Measurements from ENCODE around the gene BPIFA2. TPM values are rescaled to one million over a fixed set of nuclear protein-coding genes. Genes with fewer than 3 reads are reported as not detected.
A peak's percentile ranks its signal among the peaks of the same experiment; 100 is the strongest.

The BPIFA2 gene
- total and polyA plus RNA-seq, 9 of the 15 experiments (the other 6 are each of a cell fraction or from before 2014, with no cell fraction given) = not detected

DNA sequence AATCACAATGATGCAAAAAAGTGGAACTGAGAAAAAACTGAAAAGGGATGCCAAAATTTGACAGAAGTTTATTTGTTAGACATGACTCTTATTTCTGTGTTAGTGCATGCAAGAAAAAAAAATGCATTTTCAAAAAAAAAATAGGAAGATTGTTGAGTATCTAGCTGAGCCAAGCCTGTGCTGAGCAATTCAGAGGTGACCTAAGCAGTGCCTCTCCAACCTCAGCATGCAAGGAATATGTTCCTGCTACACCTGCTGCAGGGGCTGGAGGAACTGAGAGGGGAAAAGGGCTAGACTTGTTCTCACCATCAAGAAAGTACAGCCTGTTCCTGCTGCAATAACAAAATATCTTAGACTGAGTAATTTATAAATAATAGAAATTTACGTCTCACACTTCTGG, 24.0 kb downstream of the BPIFA2 start:
- Histone ChIP-seq H2AFZ (ENCODE audit: low read depth, low read length) (no peak overlapping the region), H3K9me3 (replicated peaks; ENCODE audit: control insufficient read depth, insufficient read depth, low read depth, low read length) (no peaks in the 10 kb centered on the region), H3K36me3 (ENCODE audit: control insufficient read depth, insufficient read depth, low read length) (no peaks in the 10 kb centered on the region), H4K20me1 (replicated peaks; ENCODE audit: control insufficient read depth, insufficient read depth, low read length) (0 out of 2 replicates have a peak, but pooled peaks cover 4% of the 10 kb centered on the region), H3K27me3 (ENCODE audit: control insufficient read depth in 2 of 2, insufficient read depth in 2 of 2, low read length in 2 of 2) (peaks cover 4 to 18% of the 10 kb centered on the region in 2 experiments; a peak in 3 of 5 replicates), H3K4me2 (ENCODE audit: insufficient read depth, low read length) (no peak overlapping the region), H3K79me2 (ENCODE audit: control insufficient read depth, insufficient read depth, low read length) (no peaks in the 10 kb centered on the region), H3K4me1 (replicated peaks in 1 of 2; ENCODE audit: control insufficient read depth in 2 of 2, insufficient read depth in 2 of 2, low read length in 2 of 2) (no peaks in the 10 kb centered on the region), H3K9me1 (ENCODE audit: control insufficient read depth, insufficient read depth, low read length) (no peaks in the 10 kb centered on the region), H3K9ac (ENCODE audit: insufficient read depth in 1 of 2, low read depth in 2 of 2, low read length in 2 of 2) (no peak overlapping the region), H3K27ac (ENCODE audit: extremely low read depth, low read depth, low read length) (no peak overlapping the region), H3K4me3 (no peak overlapping the region)
- in situ Hi-C loops (cut with MboI) = no loop called here
- WGBS (ENCODE audit: insufficient coverage, low coverage, missing lambda C conversion rate) = 0% methylated on average over 1 of the region's 1 CpG
- POLR2A ChIA-PET = no interaction called here
- intact Hi-C loops (cut with micrococcal nuclease) = no loop called here
- CTCF ChIA-PET (ENCODE audit: low intra/inter-chr PET ratio) = no interaction called here
- no TSS peak for BruUV-seq (replicated peaks)
- DNase-seq (ENCODE audit: extremely low read depth in 1 of 4, low spot score in 3 of 4) (no peak), FAIRE-seq (no peak), ATAC-seq (no peak)
- TF ChIP-seq ZNF77 (CRISPR knock-in tag; IDR thresholded peaks at IDR 0.05) = no peak

DNA sequence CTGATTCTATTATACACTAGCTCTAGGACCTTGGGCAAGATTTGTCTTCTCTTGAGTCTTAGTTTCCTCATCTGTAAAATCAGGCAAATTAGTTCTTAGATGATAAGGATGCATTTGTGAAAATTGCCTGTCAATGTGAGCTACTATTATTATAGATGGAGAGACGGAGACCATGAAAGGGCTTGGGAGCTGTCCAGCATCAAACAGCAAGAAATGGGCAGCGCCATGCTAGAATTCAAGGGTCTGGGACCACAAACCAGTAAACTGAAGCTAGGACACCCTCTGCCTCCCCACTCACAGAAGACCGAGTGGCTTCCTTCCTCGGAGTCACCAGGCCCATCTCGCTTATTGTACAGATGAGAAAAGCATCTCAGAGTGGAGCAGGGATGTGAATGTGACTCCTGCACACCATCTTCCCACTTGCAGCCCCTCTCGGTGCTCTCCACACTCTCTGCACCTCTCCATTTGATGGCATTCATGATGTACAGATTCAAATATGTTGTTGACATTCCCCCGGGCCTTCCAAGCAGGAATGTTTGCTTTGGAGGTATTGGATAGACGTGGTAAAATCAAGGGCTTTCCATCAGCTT, 25.0 kb downstream of the BPIFA2 start:
- BruUV-seq (replicated peaks) = no TSS peak
- no peaks in the 10 kb centered on the region for H3K9me1 ChIP-seq (ENCODE audit: control insufficient read depth, insufficient read depth, low read length)
- 0 out of 2 replicates have a peak, but pooled peaks cover 8% of the 10 kb centered on the region for H4K20me1 ChIP-seq (replicated peaks; ENCODE audit: control insufficient read depth, insufficient read depth, low read length)
- CTCF ChIA-PET (ENCODE audit: low intra/inter-chr PET ratio) = no interaction called here
- no peak overlapping the region for H3K27ac ChIP-seq (ENCODE audit: extremely low read depth, low read depth, low read length)
- FAIRE-seq (no peak), DNase-seq (ENCODE audit: extremely low read depth in 1 of 4, low spot score in 3 of 4) (no peak), ATAC-seq (no peak)
- peaks cover 13 to 24% of the 10 kb centered on the region in 2 experiments for H3K27me3 ChIP-seq (ENCODE audit: control insufficient read depth in 2 of 2, insufficient read depth in 2 of 2, low read length in 2 of 2)
- no peaks in the 10 kb centered on the region for H3K9me3 ChIP-seq (replicated peaks; ENCODE audit: control insufficient read depth, insufficient read depth, low read depth, low read length)
- POLR2A ChIA-PET = interaction anchor here (0.7 kb wide), 1 partner anchor 23 kb away, joined by 4 read pairs; no protein-coding TSS in a partner anchor
- H3K79me2 ChIP-seq (ENCODE audit: control insufficient read depth, insufficient read depth, low read length) = no peaks in the 10 kb centered on the region
- no peak overlapping the region for H2AFZ ChIP-seq (ENCODE audit: low read depth, low read length)
- intact Hi-C loops (cut with micrococcal nuclease) = no loop called here
- no peaks in the 10 kb centered on the region for H3K36me3 ChIP-seq (ENCODE audit: control insufficient read depth, insufficient read depth, low read length)
- H3K9ac ChIP-seq (ENCODE audit: insufficient read depth in 1 of 2, low read depth in 2 of 2, low read length in 2 of 2) = no peak overlapping the region
- no peak overlapping the region for H3K4me2 ChIP-seq (ENCODE audit: insufficient read depth, low read length)
- 2% methylated on average over 8 of the region's 8 CpGs for WGBS (ENCODE audit: insufficient coverage, low coverage, missing lambda C conversion rate)
- in situ Hi-C loops (cut with MboI) = no loop called here
- H3K4me3 ChIP-seq = no peak overlapping the region
- no peaks in the 10 kb centered on the region for H3K4me1 ChIP-seq (replicated peaks in 1 of 2; ENCODE audit: control insufficient read depth in 2 of 2, insufficient read depth in 2 of 2, low read length in 2 of 2)
- TF ChIP-seq EHMT2 (IDR thresholded peaks at IDR 0.05) (peak; percentile 66; the same call in 1 of the 2 replicates), ZNF316 (IDR thresholded peaks at IDR 0.05) (no peak), STAG1 (CRISPR knock-in tag; IDR thresholded peaks at IDR 0.05; ENCODE audit: borderline replicate concordance) (no peak)
- TF ChIP-seq, protein P1, sequence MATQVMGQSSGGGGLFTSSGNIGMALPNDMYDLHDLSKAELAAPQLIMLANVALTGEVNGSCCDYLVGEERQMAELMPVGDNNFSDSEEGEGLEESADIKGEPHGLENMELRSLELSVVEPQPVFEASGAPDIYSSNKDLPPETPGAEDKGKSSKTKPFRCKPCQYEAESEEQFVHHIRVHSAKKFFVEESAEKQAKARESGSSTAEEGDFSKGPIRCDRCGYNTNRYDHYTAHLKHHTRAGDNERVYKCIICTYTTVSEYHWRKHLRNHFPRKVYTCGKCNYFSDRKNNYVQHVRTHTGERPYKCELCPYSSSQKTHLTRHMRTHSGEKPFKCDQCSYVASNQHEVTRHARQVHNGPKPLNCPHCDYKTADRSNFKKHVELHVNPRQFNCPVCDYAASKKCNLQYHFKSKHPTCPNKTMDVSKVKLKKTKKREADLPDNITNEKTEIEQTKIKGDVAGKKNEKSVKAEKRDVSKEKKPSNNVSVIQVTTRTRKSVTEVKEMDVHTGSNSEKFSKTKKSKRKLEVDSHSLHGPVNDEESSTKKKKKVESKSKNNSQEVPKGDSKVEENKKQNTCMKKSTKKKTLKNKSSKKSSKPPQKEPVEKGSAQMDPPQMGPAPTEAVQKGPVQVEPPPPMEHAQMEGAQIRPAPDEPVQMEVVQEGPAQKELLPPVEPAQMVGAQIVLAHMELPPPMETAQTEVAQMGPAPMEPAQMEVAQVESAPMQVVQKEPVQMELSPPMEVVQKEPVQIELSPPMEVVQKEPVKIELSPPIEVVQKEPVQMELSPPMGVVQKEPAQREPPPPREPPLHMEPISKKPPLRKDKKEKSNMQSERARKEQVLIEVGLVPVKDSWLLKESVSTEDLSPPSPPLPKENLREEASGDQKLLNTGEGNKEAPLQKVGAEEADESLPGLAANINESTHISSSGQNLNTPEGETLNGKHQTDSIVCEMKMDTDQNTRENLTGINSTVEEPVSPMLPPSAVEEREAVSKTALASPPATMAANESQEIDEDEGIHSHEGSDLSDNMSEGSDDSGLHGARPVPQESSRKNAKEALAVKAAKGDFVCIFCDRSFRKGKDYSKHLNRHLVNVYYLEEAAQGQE (IDR thresholded peaks at IDR 0.05; ENCODE audit: borderline replicate concordance) = peak; percentile 89
- TF ChIP-seq, protein P1 (CRISPR knock-in tag; IDR thresholded peaks at IDR 0.05; ENCODE audit: low read depth) = 0 out of 2 replicates have a peak, but pooled peaks have one; percentile 47
